Spleen (tissue), 11 donors: ENCODE data around the gene FLVCR2. TPM values are rescaled to one million over a fixed set of nuclear protein-coding genes. Genes with fewer than 3 reads are reported as not detected.

ENCODE experiments used
- DNase-seq: peaks from one replicate; pipeline ENCODE4 v3.0.0-alpha.2; 2020
- H3K27ac ChIP-seq, 8 donors: fragments of 200-600 bp; sonication (generic) in 7 of 8; 1 replicate in 4 of 8; 2 replicates in 4 of 8; pipeline versions ENCODE4 v1.5.0 to v1.8.0; 2016 to 2021; ENCODE audit warnings: inconsistent platforms in 4 of 8, mild to moderate bottlenecking in 4 of 8, moderate library complexity in 1 of 8
- H3K27me3 ChIP-seq, 7 donors: fragments of 200-600 bp; sonication (generic) in 6 of 7; replicated peaks in 1 of 7; 1 replicate in 4 of 7; 2 replicates in 3 of 7; pipeline versions ENCODE4 v1.5.0 to v1.8.0; 2016 to 2021; ENCODE audit warnings: inconsistent platforms in 3 of 7, mild to moderate bottlenecking in 1 of 7
- H3K36me3 ChIP-seq, 6 donors: fragments of 200-600 bp; sonication (generic) in 5 of 6; 1 replicate in 4 of 6; 2 replicates in 2 of 6; pipeline versions ENCODE4 v1.5.0 to v1.8.0; 2016 to 2021; ENCODE audit warnings: inconsistent platforms in 2 of 6
- H3K4me1 ChIP-seq, 6 donors: fragments of 200-600 bp; sonication (generic) in 5 of 6; 1 replicate in 3 of 6; 2 replicates in 3 of 6; pipeline versions ENCODE4 v1.5.0 to v1.8.0; 2016 to 2021; ENCODE audit warnings: inconsistent platforms in 3 of 6
- H3K4me3 ChIP-seq, 8 donors: fragments of 200-600 bp; sonication (generic) in 7 of 8; 1 replicate in 4 of 8; 2 replicates in 4 of 8; pipeline versions ENCODE4 v1.5.0 to v1.8.0; 2016 to 2021; ENCODE audit warnings: inconsistent platforms in 4 of 8, mild to moderate bottlenecking in 4 of 8, moderate library complexity in 2 of 8
- H3K9me3 ChIP-seq, 8 donors: fragments of 200-600 bp; sonication (generic) in 7 of 8; 1 replicate in 4 of 8; 2 replicates in 4 of 8; pipeline versions ENCODE4 v1.5.0 to v1.8.0; 2016 to 2021; ENCODE audit warnings: inconsistent platforms in 4 of 8
- POLR2A ChIP-seq, 3 donors: fragments of 450-650 bp; IDR thresholded peaks; one replicate each; pipeline ENCODE4 v1.5.1; 2017; ENCODE audit warnings: antibody characterized with exemption in 3 of 3, mild to moderate bottlenecking in 1 of 3
- POLR2AphosphoS5 ChIP-seq, 3 donors: sonication (generic); formaldehyde crosslinking; IDR thresholded peaks; one replicate each; pipeline ENCODE4 v1.5.1; 2017; ENCODE audit warnings: antibody characterized with exemption in 3 of 3
- WGBS, 5 donors: extraction: QIAGEN DNeasy Blood & Tissue Kit in 3 of 5; methylation state at CpG; one replicate each; pipeline versions ENCODE4 v1.1.5 to v1.1.7; 2013 to 2018; 5-methylcytosine and 5-hydroxymethylcytosine counted together
- intact Hi-C: fragments of 100-400 bp; cut with DNase I; formaldehyde crosslinking; loops from one replicate; pipeline ENCODE4 v1.15.0; 2023; ENCODE audit warnings: low total_unique reads
- polyA plus RNA-seq, 3 donors: library from polyadenylated mRNA; stranded (reverse); fragments of 200-250 nt; gene quantifications; one replicate each; pipeline ENCODE4 v1.2.1, GENCODE V29; 2013
- total RNA-seq, 7 donors: library from RNA; depleted of rRNA in 3 of 7; stranded (reverse); fragments of >200 nt in 3 of 7; fragmentation: NEBNext Ultra II Directional in 4 of 7; extraction: Animal tissue kit (Norgen Biotek cat#: 25700) in 4 of 7; gene quantifications; one replicate each; pipeline versions ENCODE4 v1.1.0 to v1.2.1, GENCODE V29; 2016 to 2021
- TF ChIP-seq, protein P1 (sequence below), 11 experiments: fragments of 200-600 bp in 7 of 11; fragments of 450-650 bp in 4 of 11; sonication (generic) in 4 of 11; IDR thresholded peaks in 8 of 11; conservative IDR thresholded peaks in 3 of 11; 1 replicate in 7 of 11; 2 replicates in 4 of 11; pipeline versions ENCODE4 v1.4.0 to v1.8.0; 2016 to 2021; ENCODE audit warnings: antibody characterized with exemption in 11 of 11, inconsistent platforms in 4 of 11, mild to moderate bottlenecking in 1 of 11
- donor health status: healthy with polysubstance abuse.
- donor health status: DM: no; HTN: no; CAD: no; lungs with moderate emphysema.
- donor health status: DM: no; HTN: no; CAD: no.
- donor health status: Bipolar disorder and iron deficiency.
- donor health status: healthy.
- donor health status: DM: no; HTN: no; CAD: no.
- donor health status: DM: yes; HTN: yes; CAD: no.

FLVCR2 gene
- total and polyA plus RNA-seq, 10 donors: 4.8 to 47.9 (median 30.2) TPM

DNA sequence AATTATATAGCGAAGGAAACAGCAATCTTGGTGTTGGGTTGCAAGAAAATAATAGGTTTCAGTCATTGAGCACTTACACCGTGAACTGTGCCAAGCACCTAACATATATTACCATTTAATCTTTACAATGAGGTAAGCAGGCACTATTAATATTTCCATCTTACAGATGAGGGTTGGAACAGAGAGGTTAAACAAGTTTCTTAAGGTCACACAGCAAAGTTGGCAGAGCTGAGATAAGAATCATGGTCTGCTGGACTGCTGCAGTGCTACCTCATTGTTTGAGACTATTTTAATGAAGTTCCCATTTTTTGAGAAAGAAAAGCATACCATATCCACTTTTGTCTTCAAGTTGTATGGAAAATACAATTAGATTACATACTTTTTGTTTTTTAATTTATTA lies 80.5 kb downstream of the FLVCR2 start:
- no peak overlapping the region for H3K27ac ChIP-seq
- peaks cover 11 to 57% (median 26%) of the 10 kb centered on the region in 6 donors for H3K4me1 ChIP-seq
- no peak for DNase-seq
- intact Hi-C loops: loop anchor here (10.0 kb wide), 1 partner anchor 354 kb away; no protein-coding TSS in a partner anchor
- H3K9me3 ChIP-seq: no peaks in the 10 kb centered on the region
- TF ChIP-seq, protein P1, sequence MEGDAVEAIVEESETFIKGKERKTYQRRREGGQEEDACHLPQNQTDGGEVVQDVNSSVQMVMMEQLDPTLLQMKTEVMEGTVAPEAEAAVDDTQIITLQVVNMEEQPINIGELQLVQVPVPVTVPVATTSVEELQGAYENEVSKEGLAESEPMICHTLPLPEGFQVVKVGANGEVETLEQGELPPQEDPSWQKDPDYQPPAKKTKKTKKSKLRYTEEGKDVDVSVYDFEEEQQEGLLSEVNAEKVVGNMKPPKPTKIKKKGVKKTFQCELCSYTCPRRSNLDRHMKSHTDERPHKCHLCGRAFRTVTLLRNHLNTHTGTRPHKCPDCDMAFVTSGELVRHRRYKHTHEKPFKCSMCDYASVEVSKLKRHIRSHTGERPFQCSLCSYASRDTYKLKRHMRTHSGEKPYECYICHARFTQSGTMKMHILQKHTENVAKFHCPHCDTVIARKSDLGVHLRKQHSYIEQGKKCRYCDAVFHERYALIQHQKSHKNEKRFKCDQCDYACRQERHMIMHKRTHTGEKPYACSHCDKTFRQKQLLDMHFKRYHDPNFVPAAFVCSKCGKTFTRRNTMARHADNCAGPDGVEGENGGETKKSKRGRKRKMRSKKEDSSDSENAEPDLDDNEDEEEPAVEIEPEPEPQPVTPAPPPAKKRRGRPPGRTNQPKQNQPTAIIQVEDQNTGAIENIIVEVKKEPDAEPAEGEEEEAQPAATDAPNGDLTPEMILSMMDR (IDR thresholded peaks at IDR 0.05 in 8 of 11, conservative IDR thresholded peaks at IDR 0.05 in 3 of 11): no peak
- TF ChIP-seq POLR2A (IDR thresholded peaks at IDR 0.05) (no peak), POLR2AphosphoS5 (IDR thresholded peaks at IDR 0.05) (no peak)
- WGBS, 5 donors: 93 to 99% (median 97%) methylated on average over 2 of the region's 2 CpGs
- H3K4me3 ChIP-seq: no peak overlapping the region
- H3K27me3 ChIP-seq: no peaks in the 10 kb centered on the region
- H3K36me3 ChIP-seq: peaks cover 0 to 43% (median 23%) of the 10 kb centered on the region in 6 donors

DNA sequence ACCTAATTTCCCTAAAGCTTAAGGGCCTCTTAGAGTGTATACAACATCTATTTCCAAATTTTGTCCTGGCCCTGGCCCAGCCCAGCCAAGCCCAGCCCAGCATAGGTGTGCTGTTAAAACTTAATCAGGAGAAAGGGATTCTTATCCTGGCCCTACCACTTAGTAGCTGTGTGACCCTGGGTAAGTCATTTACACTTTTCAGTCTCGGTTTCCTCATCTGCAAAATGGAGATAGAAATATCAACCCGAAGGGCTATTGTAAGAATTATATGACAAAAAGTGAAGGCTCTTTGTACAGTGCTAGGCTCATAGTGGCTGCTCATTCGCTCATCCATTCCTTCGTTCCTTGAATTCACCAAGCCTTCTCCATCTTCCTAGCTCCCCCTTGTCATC lies 81.8 kb downstream of the FLVCR2 start:
- Histone ChIP-seq H3K9me3 (no peaks in the 10 kb centered on the region), H3K27ac (peak overlapping the region; percentile 74 to 90 (median 87)), H3K36me3 (peaks cover 0 to 43% (median 17%) of the 10 kb centered on the region in 6 donors), H3K4me3 (peak overlapping the region; percentile 73 to 100 (median 94)), H3K4me1 (peaks cover 10 to 54% (median 23%) of the 10 kb centered on the region in 6 donors), H3K27me3 (no peaks in the 10 kb centered on the region)
- no peak for DNase-seq
- TF ChIP-seq POLR2A (IDR thresholded peaks at IDR 0.05) (no peak), POLR2AphosphoS5 (IDR thresholded peaks at IDR 0.05) (no peak)
- TF ChIP-seq, protein P1 (IDR thresholded peaks at IDR 0.05 in 8 of 11, conservative IDR thresholded peaks at IDR 0.05 in 3 of 11): no peak
- 17 to 28% (median 20%) methylated on average over 4 of the region's 4 CpGs for WGBS, 5 donors
- intact Hi-C loops: no loop called here

- Histone ChIP-seq H3K36me3 (peaks cover 0 to 42% (median 13%) of the 10 kb centered on the region in 6 donors), H3K9me3 (no peaks in the 10 kb centered on the region), H3K4me3 (peak within 1 kb of the TSS; percentile 73 to 100 (median 94)), H3K27me3 (no peaks in the 10 kb centered on the region), H3K4me1 (peaks cover 10 to 54% (median 23%) of the 10 kb centered on the region in 6 donors), H3K27ac (peak within 1 kb of the TSS; percentile 74 to 90 (median 87))
- TF ChIP-seq POLR2A (IDR thresholded peaks at IDR 0.05) (peak in 2 of 3 donors; percentile 23 to 36), POLR2AphosphoS5 (IDR thresholded peaks at IDR 0.05) (peak; percentile 68 to 92 (median 88))
- TF ChIP-seq, protein P1 (IDR thresholded peaks at IDR 0.05 in 8 of 11, conservative IDR thresholded peaks at IDR 0.05 in 3 of 11): peak in 2 of 11 experiments; percentile 23 to 38
- 0 to 1% (median 0%) methylated on average over 57 to 60 of the region's 60 CpGs for WGBS, 5 donors
- peak; percentile 99 for DNase-seq
- intact Hi-C loops: no loop called here
Observed at GRCh38 chr14:75660630-75661498, 82.4 kb downstream of the FLVCR2 start, which contains the start of the genes ERG28 and TTLL5. Gene ERG28 (minus strand): TSS chr14:75660876. CDS start chr14:75657502, 3,374 bp downstream. Gene TTLL5 (plus strand): TSS chr14:75661246. CDS start chr14:75663150, 1,904 bp downstream.

GRCh38 chr14:75661499-75661814 lies 83.0 kb downstream of the FLVCR2 start:
- Histone ChIP-seq H3K27me3 (no peaks in the 10 kb centered on the region), H3K4me1 (peaks cover 10 to 54% (median 23%) of the 10 kb centered on the region in 6 donors), H3K27ac (peak overlapping the region; percentile 74 to 90 (median 87)), H3K9me3 (no peaks in the 10 kb centered on the region), H3K36me3 (peaks cover 0 to 41% (median 11%) of the 10 kb centered on the region in 6 donors), H3K4me3 (peak overlapping the region; percentile 73 to 100 (median 94))
- no peak for DNase-seq
- intact Hi-C loops: no loop called here
- TF ChIP-seq POLR2AphosphoS5 (IDR thresholded peaks at IDR 0.05) (no peak), POLR2A (IDR thresholded peaks at IDR 0.05) (no peak)
- TF ChIP-seq, protein P1 (IDR thresholded peaks at IDR 0.05 in 8 of 11, conservative IDR thresholded peaks at IDR 0.05 in 3 of 11): no peak
- WGBS, 5 donors: 0 to 1% (median 0%) methylated on average over 5 to 18 of the region's 18 CpGs
